ENCODE measurements around the gene BCAP31.
"Not testable (repeated sequence)": the region's sequence is repeated elsewhere in the genome, so short reads cannot be mapped to it uniquely, and the experiment has no call there.

The BCAP31 gene

DNA sequence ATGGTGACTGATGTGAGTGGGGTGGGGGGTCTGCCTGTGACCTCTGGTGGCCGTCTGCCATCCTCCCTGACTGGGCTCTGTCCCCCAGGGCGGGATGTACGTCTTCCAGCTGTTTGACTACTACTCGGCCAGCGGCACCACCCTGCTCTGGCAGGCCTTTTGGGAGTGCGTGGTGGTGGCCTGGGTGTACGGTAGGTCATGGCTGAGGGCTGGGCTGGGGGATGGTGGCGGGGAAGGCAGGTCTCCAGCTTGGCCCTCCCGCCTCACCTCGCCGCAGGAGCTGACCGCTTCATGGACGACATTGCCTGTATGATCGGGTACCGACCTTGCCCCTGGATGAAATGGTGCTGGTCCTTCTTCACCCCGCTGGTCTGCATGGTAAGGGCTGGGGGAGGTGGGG lies 29.9 kb downstream of the BCAP31 start:
- DNase-seq (ENCODE audit: low spot score), result not testable (repeated sequence)

DNA sequence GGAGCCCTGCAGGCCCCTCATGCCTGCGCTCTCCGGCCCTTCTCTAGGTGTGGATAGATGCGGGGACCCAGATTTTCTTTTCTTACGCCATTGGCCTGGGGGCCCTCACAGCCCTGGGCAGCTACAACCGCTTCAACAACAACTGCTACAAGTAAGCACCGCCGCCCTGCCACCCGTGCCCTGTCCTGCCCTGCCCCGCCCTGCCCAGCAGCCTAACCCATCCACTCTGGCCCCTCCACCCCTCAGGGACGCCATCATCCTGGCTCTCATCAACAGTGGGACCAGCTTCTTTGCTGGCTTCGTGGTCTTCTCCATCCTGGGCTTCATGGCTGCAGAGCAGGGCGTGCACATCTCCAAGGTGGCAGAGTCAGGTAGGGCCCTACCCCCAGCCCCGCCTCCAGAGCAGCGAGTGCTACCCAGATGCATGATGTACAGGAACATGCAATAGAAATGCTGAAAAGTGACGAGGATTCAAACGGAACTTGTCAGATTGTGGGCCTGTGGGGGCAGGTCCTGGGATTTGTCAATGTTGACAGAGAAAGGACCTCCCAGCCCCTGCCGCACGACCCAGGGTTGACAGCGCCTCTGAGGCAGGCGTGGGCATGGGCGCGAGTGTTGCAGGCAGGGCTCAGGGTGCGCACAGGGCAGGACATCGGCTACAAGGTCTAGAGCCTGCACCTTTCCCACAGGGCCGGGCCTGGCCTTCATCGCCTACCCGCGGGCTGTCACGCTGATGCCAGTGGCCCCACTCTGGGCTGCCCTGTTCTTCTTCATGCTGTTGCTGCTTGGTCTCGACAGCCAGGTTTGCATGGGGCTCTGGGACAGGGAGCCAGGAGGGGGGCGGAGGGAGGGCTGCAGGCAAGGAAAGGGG lies 30.7 kb downstream of the BCAP31 start:
- no peak for DNase-seq (ENCODE audit: low spot score)

DNA sequence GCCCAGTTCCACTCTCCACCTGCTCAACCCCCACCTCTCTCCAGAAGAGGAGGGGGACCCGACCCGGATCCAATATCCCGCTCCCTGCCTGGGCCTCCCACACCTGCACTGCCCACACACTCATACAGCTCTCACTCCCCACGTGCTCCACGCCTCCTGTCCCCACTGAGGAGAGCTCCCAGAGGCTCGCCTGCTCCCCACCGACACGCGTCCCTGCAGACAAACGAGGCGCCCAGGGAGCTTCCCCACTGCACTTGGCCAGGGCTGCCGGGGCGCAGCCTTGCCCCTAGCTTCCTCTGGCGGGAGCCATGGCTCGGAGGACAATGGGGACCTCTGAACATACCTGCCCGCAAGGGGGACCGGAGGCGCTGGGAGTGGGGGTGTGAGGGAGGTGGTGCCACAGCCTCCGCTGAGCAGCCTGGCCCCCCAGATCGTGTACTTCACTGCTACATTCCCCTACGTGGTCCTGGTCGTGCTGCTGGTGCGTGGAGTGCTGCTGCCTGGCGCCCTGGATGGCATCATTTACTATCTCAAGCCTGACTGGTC lies 31.5 kb downstream of the BCAP31 start:
- DNase-seq (ENCODE audit: low spot score), result no peak

DNA sequence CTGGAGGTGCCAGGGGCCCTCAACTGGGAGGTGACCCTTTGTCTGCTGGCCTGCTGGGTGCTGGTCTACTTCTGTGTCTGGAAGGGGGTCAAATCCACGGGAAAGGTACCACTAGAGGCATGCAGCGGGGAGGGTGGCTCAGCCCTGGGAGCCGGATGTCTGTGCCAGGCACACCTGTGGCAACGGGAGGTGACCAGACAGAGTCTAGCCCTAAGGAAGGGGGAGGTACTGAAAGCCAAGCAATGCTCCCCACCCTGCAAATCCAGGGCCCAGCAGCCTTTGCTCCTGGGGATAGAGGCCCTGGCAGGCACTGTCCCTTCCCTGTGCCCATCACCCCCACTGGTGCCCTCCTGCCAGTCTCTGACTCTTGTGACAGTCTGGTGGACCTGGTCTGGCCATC lies 32.2 kb downstream of the BCAP31 start:
- DNase-seq (ENCODE audit: low spot score), result no peak

DNA sequence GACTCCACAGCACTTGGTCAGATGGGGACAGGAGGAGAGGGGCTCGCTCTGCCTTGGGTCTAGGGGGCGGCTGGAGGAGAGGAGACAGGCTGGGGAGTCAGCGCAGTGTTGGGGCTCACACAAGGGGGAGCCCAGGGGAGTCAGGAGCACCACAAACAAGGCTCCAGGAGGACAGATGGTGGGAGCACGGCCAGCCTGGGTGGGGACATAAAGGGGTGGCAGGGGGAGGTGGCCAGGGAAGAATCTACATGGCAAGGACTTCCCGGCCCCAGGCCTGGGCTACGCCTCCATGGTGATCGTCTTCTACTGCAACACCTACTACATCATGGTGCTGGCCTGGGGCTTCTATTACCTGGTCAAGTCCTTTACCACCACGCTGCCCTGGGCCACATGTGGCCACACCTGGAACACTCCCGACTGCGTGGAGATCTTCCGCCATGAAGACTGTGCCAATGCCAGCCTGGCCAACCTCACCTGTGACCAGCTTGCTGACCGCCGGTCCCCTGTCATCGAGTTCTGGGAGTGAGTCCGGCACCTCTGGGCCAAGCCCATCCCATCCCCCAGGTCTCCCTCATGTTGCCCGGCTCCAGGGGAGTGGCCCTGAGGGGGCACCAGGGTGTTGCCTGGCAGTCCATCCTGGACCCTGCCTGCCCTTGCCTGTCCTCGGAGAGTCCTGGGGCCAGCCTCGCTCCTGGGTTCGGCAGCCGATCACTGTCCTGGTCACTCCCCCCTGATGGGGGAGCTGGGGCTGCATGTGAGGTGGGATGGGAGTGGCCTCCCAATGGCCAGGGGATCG lies 33.0 kb downstream of the BCAP31 start:
- not testable (repeated sequence) for DNase-seq (ENCODE audit: low spot score)

DNA sequence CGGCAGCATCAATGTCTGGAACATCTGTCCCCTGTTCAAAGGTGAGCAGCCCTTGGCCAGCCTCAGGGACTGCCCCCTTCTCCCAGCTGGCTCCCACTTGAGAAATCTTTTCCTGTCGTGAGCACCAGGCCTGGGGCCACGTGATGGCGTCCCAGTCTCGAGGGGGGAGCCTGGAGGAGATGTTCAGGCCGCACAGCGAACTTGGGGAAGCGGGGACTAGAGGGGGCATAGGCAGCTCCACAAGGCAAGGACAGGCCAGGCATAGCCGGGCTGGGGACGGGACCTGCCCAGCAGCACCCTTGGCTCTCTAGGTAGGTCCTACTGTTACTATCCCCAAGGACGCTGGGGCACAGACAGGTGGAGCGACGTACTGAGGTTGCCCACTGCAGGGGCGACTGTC lies 33.7 kb downstream of the BCAP31 start:
- DNase-seq (ENCODE audit: low spot score), result no peak

DNA sequence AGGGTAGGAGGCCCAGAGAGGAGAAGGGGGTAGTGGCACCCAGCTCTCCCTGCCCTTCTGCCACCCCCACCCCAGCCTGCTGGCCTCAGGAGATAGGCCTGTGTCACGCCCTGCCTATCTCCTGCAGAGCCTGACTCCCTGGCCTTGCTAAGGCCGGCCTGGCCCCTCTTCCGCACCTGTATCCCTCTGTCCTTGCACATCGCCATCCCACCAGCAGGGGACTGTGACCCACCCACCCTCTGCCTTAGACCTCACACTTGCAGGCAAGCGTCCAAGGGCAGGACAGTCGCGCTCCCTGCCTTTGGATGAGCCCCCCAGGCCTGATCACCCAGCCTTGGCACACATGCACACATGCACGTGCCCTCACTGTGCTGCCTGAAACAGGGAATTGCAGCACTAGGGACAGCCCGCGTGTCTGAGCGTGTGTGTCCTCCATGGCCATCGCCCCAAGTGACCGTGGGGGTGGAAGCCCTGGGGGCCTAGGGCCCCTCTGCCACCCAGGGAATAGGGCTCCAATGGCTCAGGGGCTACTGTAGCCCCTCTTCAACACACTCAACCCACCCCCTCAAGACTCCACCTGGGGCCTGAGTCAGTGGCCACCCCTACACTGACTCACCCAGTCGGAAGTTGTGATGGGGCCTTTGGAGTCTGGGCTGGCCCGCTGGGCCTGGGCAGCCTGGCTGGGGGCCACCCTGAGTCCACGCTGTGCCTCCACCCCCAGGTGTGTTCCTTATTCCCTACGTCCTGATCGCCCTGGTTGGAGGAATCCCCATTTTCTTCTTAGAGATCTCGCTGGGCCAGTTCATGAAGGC lies 34.3 kb downstream of the BCAP31 start:
- DNase-seq (ENCODE audit: low spot score), result no peak

DNA sequence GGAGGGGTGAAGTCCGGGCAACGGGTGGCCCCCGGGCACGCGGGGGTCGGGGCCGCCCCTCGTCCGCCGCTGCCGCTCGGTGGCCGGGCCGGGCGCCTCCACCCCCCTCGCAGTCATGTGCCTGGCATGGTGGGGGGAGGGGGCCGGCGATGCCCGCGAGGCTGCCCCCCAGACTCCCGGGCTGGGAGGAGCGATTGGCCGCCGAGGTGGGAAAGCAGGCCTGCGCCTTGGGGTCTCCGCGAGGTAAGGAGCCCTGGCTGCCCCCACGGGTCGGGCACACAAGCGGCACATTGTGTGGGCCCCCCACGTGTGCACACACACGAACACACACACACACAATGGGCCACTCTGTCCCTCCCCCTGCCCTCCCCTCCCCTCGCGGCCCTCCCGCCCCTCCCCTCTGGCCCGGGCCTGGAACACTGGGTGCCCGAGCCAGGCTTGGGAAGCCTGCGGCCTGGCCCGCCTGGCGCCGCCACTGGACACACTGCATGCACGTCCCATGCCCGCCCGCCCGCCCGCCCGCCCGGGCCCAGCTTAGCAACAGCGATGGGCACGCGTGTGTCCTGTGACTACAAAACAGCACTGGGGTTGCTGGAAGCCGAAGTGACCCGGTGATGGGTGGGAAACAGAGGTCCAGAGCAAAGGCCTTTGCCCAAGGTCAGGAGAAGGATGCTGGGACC lies 35.1 kb downstream of the BCAP31 start:
- no peak for DNase-seq (ENCODE audit: low spot score)

DNA sequence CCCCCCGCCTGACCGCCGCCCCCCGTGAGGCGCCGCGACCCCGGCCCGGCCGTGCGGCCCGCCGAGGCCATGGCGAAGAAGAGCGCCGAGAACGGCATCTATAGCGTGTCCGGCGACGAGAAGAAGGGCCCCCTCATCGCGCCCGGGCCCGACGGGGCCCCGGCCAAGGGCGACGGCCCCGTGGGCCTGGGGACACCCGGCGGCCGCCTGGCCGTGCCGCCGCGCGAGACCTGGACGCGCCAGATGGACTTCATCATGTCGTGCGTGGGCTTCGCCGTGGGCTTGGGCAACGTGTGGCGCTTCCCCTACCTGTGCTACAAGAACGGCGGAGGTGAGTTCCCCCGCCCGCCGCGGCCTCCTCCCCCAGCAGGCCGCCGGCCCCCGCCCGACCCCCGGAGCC lies 35.7 kb downstream of the BCAP31 start:
- DNase-seq (ENCODE audit: low spot score), result no peak

DNA sequence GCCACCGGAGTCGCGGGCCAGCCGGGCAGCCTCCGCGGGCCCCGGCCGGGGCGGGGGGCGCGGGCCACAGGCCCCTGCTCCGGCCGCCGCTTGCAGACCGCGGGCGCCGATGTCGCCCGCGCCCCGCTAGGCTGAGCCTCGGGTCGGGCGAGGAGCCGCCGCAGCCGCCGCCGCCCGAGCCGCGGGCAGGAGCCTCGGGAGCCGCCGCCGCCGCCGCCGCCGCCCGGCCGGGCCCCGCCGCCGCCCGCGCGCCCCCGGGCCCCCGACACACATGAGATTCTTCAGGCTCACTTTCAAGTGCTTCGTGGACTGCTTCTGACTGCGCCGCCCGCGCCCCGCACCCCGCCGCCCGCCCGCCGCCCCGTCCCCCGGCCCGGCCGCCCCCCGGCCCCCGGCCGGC lies 36.1 kb downstream of the BCAP31 start:
- DNase-seq (ENCODE audit: low spot score), result no peak

DNA sequence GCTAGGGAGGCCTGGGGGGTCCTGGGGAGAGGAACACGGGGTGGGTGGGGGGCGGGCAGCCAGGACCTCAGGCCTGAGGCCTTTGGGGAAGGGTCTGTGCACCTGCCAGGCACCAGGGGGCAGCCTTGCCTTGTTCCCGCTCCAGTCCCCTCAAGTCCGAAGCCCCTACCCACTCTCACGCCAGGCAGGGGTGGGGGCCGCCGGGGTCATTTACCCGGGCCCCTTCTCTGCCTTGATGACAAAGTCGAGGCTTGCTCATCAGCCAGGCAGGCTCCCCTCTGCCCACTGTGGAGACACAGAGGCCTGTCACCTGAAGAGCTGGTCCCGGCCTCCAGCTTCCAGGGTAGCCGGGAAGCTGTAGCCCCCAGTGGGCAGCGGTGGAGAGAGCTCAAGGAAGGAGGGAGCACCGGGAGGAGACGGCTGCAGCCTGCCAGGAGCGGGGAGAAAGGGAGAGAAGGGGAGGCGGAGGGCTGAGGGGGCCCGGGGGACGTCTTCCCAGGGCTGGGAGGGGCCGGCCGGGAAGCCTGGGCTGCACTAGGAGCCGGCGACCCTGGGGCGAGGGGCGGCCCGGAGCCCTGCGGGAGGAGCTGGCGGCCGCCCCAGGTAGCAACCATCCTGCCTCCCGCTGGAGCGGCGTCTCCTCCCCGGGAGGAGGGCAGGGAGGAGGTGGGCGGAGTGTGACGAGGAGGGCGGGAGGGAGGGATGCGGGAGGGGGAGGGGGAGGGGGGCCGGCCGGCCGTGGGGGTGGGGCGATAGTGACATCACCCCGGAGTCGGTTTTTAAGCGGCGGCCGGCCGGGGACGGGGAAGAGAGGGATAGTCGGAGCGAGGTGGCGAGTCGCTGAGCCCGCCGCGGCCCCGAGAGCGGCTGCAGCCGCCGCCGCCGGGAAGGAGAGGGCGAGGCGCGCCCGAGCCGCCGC lies 36.8 kb downstream of the BCAP31 start, which contains the start of gene SLC6A8:
Gene SLC6A8 (plus strand): TSS at position 806 of the 919 bp plus-strand sequence. CDS start 649 bp downstream, outside the sequence.
- DNase-seq (ENCODE audit: low spot score), result no peak

DNA sequence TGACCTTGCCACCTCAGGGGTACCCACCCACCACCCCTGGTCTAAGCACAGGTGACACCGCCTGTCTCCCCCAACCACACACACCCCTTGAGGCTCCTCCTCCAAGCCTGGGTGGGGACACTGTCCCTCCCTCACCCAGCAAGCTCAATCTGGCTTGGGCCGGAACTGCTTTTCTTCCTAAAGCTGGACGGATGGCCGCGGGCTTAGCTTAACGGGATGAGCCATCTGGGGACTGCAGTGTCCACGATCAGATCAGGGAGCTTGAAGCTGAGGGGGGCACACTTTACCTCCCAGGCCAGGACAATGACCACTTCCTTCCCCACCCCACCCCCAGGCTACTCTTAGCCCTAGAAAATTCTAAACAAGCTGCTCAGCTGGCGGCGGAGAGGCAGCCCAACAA lies 37.5 kb downstream of the BCAP31 start:
- DNase-seq (ENCODE audit: low spot score), result no peak

DNA sequence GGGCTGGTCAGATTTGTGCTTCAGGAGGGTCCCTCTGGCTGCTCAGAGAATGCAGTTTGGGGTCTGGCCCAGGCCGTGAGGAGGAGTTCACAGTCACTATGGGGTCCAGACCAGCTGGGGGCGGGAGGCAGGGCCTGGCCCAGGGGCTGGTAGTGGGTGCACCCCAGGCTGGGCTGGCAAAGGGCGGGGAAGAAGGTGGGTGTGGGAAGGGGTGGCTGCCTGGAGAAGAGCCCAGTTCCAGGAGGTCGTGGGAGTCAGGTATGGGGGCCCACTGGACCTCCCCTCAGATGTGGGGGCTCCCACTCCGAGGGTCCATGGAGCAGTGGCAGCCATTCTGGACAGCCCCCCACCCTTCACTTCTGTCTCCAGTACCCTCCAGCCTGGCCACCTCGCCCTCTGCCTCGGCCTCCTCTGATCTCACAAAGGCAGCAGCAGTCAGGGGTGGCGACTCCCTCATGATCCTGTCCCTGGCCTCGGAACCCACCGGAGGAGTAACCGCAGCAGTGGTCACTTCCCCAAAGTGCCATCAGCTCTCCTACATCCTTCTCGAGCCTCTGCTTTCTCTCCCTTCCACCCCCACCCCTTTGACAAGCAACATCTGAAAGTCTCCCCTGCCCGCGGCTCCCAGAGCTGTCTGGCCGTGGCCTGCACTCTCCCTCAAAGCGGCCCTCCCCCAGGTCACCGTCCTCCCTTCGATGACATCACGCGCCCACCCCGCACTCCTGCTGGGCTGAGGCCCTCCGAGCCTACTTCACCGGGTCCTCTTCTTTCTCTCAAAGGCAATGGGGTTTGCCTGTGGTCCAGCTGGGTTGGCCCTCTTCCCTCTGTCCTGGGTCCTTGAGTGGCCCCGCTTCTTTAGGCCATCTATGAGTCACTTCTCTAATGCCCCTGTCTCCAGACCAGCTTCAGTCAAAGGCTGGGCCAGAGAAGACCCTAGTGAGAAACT lies 38.2 kb downstream of the BCAP31 start:
- no peak for DNase-seq (ENCODE audit: low spot score)

DNA sequence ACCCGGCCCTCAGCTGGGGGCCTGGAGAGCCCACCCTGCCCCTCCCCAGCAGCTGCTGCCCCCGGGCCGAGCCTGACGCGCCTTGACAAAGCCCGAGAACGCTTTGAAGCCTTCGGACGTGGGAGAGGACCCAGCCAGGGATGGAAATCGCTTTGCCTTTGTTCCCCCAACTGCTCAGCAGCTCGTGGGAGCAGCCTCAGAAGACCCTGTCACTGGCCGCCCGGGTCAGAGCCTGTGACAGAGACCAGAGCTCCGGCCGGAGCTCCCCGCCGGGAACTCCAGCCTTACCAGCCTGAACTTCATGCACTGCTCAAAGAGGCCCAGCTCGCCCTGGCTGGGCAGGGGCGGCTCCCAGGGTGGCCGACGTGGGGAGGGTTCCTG lies 39.0 kb downstream of the BCAP31 start:
- no peak for DNase-seq (ENCODE audit: low spot score)

DNA sequence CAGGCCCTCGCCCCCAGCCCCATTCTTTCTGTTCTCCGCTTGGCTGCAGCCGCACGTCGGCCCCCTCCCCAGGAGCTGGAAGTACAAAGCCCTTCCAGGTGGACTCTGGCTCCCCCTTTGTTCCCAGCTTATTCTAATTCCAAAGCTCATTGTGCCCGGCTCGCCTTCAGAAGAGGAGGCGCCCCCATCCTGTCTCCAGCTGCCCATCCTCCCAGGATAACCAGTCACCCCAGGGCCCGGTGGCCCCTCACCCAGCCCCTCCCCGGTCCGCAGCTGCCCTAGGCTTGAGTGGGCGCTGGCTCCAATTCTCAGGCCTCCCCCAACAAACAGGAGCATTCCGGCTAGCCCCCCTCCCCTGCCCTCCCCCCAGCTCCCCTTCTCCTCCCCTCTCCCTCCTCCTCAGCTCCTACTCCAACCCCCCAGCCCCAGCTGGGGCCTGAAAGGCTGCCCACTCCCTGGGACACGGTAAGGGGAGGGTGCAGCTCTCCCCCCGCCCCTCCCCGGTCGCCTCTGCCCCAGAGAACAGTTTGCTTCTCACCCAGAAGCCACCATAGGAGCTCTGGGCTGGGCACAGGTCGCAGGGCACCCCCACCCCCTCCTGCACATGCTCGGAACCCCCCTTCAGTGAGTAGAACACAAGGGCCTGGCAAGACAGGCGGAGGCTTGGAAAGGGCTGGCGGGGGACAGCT lies 39.6 kb downstream of the BCAP31 start:
- DNase-seq (ENCODE audit: low spot score), result no peak

DNA sequence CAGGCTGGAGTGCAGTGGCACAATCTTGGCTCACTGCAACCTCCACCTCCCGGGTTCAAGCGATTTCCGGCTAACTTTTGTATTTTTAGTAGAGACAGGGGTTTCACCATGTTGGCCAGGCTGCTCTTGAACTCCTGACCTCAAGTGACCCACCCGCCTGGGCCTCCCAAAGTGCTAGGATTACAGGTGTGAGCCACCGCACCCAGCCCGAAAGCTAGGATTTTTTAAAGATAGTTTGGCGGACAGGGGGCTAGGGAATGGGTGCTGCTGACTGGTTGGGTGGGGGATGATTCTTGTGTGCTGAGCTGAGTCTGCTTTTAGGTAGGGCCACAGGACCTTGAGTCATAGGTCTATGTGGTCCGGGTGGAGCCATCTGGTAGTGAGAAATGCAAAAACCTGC lies 40.7 kb downstream of the BCAP31 start:
- DNase-seq (ENCODE audit: low spot score), result not testable (repeated sequence)

DNA sequence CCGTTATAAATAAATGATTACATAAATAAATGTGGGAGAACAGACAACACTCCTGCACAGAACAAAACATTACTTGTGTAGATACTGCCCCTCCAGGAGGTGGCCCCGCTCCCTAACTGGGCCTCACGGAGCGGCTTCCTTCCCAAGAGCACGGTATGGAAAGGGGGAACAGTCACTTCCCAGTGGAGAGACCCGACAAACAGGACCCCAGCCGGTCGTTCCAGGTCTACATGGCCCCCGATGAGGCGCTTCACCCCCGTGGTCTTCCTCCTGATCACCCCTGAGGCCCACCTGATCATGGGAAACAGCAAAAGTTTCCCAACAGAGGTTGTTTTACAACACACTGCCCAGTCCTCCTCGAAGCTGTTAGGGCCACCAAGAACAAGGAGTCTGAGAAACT lies 43.0 kb downstream of the BCAP31 start:
- no peak for DNase-seq (ENCODE audit: low spot score)

DNA sequence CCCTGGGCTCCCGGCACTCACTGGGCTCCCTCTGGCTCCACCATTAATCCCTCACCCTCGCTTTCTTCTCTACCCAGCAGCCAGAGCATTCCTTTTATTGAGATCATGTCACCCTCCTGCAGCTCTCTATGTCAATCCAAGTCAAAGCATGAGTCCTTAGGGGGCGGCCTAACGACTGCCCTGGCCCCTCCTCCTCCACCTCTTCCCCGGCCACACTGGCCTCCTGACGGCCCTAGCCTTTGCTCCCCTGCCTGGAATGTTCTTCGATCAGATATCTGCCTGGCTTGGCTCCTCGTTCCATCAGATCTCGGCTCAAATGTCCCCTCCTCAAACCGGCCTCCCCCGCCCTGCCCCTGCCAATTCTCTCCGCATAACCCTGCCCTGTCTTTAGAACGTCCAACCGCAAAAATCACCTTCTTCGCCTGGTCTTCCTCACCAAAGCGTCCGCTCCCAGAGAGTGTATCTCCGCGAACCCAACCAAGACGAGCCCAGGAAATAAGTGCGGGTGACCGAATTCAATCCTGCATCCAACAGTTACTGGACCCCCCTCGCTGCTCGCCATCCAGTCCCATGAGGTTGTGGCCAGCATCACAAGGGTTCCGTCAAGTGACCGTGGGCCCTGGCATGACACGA lies 49.9 kb downstream of the BCAP31 start:
- DNase-seq (ENCODE audit: low spot score), result no peak

Measured in kidney capillary endothelial cell (primary cell).